ENCODE data around the gene CDKN2C.

The CDKN2C gene

DNA sequence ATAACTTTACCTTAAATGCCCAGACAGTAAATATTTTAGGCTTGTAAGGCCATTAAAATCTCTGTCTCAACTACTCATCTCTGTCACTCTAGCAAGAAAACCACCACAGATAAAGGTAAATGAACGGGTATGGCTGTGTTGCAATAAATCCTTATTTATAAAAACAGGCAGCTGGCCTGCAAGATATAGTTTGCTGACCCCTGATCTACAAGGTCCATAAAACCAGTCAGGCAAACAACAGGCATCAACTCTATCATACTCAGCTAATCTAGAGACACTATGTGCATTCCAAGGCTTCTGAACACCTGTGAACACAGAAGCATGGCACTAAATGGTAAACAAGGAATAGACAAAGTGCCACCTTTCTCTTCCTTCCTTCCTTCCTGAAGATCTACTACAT is 19.6 kb upstream of the CDKN2C start:
- no peak for TF ChIP-seq ZBTB7A (IDR thresholded peaks at IDR 0.05; ENCODE audit: low read depth)
- no peak for TF ChIP-seq MAX (IDR thresholded peaks at IDR 0.05)
- TF ChIP-seq TEAD4 (IDR thresholded peaks at IDR 0.05), result no peak
- no peak for TF ChIP-seq EGR1 (IDR thresholded peaks at IDR 0.05)
- no peak for TF ChIP-seq FOXM1 (IDR thresholded peaks at IDR 0.05; ENCODE audit: borderline replicate concordance, low read depth)
- TF ChIP-seq, protein P1, sequence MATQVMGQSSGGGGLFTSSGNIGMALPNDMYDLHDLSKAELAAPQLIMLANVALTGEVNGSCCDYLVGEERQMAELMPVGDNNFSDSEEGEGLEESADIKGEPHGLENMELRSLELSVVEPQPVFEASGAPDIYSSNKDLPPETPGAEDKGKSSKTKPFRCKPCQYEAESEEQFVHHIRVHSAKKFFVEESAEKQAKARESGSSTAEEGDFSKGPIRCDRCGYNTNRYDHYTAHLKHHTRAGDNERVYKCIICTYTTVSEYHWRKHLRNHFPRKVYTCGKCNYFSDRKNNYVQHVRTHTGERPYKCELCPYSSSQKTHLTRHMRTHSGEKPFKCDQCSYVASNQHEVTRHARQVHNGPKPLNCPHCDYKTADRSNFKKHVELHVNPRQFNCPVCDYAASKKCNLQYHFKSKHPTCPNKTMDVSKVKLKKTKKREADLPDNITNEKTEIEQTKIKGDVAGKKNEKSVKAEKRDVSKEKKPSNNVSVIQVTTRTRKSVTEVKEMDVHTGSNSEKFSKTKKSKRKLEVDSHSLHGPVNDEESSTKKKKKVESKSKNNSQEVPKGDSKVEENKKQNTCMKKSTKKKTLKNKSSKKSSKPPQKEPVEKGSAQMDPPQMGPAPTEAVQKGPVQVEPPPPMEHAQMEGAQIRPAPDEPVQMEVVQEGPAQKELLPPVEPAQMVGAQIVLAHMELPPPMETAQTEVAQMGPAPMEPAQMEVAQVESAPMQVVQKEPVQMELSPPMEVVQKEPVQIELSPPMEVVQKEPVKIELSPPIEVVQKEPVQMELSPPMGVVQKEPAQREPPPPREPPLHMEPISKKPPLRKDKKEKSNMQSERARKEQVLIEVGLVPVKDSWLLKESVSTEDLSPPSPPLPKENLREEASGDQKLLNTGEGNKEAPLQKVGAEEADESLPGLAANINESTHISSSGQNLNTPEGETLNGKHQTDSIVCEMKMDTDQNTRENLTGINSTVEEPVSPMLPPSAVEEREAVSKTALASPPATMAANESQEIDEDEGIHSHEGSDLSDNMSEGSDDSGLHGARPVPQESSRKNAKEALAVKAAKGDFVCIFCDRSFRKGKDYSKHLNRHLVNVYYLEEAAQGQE (IDR thresholded peaks at IDR 0.05; ENCODE audit: low read depth), result no peak
- no peak for TF ChIP-seq CEBPB (IDR thresholded peaks at IDR 0.05)
- TF ChIP-seq EP300 (IDR thresholded peaks at IDR 0.05; ENCODE audit: borderline replicate concordance), result no peak
- TF ChIP-seq USF1 (IDR thresholded peaks at IDR 0.05), result no peak
- no peak for TF ChIP-seq TAF1 (IDR thresholded peaks at IDR 0.05; ENCODE audit: low read depth)

DNA sequence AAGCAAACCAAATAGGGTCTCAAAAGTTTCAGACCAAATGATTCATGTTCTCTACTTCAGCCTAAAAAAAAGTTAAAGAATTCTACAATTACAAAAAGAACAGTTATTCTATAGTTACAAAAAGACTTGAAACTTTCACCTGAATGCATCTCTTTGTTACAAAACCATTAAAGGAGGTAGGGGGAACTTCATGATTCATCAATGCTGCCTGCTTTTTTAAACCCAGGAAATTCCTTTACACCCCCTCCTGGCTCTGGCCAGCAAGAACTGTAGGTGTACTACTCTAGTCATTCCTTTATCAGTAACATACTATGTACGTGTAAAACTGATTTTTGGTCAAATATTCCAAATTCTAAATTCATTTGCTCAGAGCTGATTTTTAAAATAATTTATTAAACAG is 14.9 kb upstream of the CDKN2C start:
- TF ChIP-seq TCF12 (IDR thresholded peaks at IDR 0.05; ENCODE audit: low read depth), result no peak
- TF ChIP-seq CEBPB (IDR thresholded peaks at IDR 0.05), result no peak
- TF ChIP-seq, protein P1 (IDR thresholded peaks at IDR 0.05; ENCODE audit: low read depth), result no peak
- no peak for TF ChIP-seq TAF1 (IDR thresholded peaks at IDR 0.05; ENCODE audit: low read depth)

DNA sequence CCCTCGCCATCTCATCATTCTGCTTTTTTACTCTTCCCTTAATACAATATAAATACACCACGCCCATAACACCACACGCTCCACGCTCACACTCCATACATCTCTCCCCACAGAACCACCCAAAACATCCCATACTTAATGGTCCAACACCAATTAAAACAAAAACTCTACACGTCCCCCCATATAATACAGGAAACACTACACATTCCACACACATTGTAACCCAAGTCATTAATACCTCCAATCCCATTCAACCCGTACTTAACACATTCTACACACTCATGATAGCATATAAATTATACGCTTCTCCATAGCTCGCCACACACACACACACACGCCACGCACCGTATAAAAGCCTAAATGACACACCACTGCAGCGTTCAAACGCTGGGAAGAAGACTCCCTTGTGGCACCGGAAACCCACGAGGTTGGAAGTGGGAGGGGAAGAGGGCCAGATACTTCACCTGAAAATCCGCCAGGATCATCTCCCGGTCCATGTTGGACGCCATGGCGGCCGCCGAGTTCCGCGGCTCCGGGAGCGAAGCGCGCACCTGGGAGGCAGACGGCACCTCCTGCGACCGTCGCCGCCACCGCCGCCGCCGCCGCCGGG is 10.6 kb upstream of the CDKN2C start:
- TF ChIP-seq MAX (IDR thresholded peaks at IDR 0.05) (peak; percentile 14), EGR1 (IDR thresholded peaks at IDR 0.05) (no peak), YY1 (IDR thresholded peaks at IDR 0.05; ENCODE audit: low read depth) (peak; percentile 74; the same call in 1 of the 2 replicates)

GRCh38 chr1:50959913-50960844 is 9.9 kb upstream of the CDKN2C start, which contains the start of gene FAF1:
FAF1 (minus strand) TSS chr1:50960267; CDS start chr1:50959811, 456 bp downstream.
- TF ChIP-seq, protein P1 (IDR thresholded peaks at IDR 0.05; ENCODE audit: low read depth), result no peak
- TF ChIP-seq TAF1 (IDR thresholded peaks at IDR 0.05; ENCODE audit: low read depth) (peak; percentile 90), EGR1 (IDR thresholded peaks at IDR 0.05) (peak; percentile 97), CREB1 (IDR thresholded peaks at IDR 0.05; ENCODE audit: low read depth) (peak; percentile 96), YY1 (IDR thresholded peaks at IDR 0.05; ENCODE audit: low read depth) (peak; percentile 60; the same call in 1 of the 2 replicates), NFIC (IDR thresholded peaks at IDR 0.05) (peak; percentile 63), USF1 (IDR thresholded peaks at IDR 0.05) (peak; percentile 98), FOXM1 (IDR thresholded peaks at IDR 0.05; ENCODE audit: borderline replicate concordance, low read depth) (peak; percentile 66; the same call in 1 of the 2 replicates), EP300 (IDR thresholded peaks at IDR 0.05; ENCODE audit: borderline replicate concordance) (peak; percentile 63), CEBPB (IDR thresholded peaks at IDR 0.05) (0 out of 2 replicates have a peak, but pooled peaks have one; percentile 4), RAD21 (IDR thresholded peaks at IDR 0.05; ENCODE audit: low read depth) (no peak; the same call in 1 of the 2 replicates), TCF12 (IDR thresholded peaks at IDR 0.05; ENCODE audit: low read depth) (peak; percentile 85), MAX (IDR thresholded peaks at IDR 0.05) (peak; percentile 94), TEAD4 (IDR thresholded peaks at IDR 0.05) (peak; percentile 36), ZBTB7A (IDR thresholded peaks at IDR 0.05; ENCODE audit: low read depth) (no peak)

Data from Ishikawa (cell line).